Activated CD4-positive, alpha-beta T cell treated with anti-CD3 and anti-CD28 coated beads, Interleukin-2, amount 50 U/mL, for 1 hour (primary cell): ENCODE data around the gene MAN1B1.
"Not testable (repeated sequence)": the region's sequence is repeated elsewhere in the genome, so short reads cannot be mapped to it uniquely, and the experiment has no call there.

Experiments
- DNase-seq: peaks from one replicate; pipeline ENCODE4 v3.0.0-alpha.2; 2020

The MAN1B1 gene

DNA sequence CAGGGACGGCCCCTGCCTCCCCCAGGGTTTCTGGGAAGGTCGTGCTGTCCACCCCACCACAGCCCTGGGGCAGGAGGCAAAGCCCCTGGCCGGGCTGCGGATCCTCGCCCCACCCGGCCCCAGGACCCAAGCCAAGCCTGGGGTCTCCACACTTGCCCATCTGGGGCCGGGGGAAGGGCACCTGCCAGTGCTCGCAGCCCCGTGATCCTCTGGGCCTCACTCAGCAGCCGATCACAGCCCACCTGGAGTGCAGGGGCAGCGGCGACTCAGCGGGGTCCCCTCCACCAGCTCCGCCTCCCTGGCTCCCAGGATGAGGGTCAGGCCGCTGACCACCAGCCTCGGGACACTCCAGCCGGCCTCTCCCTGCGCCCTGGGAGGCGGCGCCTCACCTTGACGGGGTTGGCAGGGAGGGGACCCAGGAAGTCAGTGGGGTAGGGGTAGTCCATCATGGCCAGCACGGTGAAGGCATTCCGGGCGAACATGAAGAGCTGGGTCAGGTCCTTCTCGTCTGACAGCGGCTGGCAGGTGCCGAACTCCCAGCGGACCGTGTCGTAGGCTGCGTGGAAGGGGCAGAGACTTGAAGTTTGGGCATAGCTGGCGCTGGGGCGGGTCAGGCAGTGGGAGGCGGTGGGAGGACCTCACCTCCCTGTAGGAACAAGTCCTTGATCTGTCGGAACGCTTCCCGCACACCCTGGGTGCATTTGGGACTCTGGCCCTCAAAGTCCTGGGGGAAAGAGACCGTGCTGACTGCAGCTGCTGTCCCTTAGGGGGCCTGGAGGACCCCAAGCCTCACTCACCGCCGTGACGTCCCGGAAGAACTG is 26.0 kb downstream of the MAN1B1 start:
- no peak for DNase-seq

DNA sequence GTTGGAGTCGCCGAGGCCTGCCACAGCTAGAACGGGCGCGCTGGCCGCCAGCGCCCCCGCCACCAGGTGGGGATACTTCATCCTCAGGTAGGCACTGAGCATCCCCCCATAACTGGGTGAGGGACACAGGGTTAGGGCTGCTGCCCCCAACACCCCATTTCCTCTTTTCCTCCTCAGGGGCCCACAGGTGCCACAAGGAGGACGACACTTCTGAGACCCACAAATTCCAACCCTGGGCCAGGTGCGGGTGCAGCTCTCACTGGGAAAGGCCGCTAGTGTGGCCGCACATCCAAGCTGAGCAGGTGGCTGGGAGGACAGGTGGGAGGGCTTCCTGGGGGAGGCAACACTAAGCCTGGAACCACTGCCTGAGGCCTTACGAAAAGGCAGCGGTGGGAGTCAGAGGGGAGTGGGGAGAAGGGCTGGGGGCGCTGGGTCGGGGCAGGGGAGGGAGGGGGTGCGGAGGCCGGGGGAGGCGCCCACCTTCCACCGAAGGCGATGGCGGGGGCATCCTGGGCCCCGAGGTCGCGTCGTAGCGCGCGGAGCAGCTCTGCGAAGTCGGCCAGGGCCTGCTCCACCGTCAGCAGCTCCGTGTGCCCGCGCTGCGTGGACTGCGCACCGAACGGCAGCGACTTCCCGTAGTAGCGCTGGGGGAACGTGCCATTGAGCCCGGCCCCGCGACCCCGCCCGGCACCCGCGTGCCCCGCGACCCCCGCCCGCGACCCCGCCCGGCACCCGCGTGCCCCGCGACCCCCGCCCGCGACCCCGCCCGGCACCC is 26.8 kb downstream of the MAN1B1 start:
- peak; percentile 39 for DNase-seq

DNA sequence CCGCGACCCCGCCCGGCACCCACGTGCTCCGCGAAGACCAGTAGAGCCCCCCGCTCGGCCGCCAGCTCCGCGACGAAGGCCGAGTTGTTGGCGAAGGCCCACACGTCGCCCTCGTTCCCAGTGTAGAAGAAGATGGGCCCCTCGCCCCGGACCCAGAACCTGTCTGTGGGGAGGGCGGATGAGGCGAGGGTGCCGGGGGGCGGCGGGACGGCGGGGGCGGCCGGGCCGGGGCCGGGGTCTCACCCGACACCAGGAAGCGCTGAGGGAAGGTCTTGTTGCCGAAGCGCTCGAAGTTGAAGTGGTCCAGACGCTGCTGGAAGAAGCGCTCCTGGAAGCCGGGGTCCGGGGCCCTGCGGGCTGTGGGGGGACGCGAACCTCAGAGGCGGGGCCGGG is 27.4 kb downstream of the MAN1B1 start:
- DNase-seq: no peak

DNA sequence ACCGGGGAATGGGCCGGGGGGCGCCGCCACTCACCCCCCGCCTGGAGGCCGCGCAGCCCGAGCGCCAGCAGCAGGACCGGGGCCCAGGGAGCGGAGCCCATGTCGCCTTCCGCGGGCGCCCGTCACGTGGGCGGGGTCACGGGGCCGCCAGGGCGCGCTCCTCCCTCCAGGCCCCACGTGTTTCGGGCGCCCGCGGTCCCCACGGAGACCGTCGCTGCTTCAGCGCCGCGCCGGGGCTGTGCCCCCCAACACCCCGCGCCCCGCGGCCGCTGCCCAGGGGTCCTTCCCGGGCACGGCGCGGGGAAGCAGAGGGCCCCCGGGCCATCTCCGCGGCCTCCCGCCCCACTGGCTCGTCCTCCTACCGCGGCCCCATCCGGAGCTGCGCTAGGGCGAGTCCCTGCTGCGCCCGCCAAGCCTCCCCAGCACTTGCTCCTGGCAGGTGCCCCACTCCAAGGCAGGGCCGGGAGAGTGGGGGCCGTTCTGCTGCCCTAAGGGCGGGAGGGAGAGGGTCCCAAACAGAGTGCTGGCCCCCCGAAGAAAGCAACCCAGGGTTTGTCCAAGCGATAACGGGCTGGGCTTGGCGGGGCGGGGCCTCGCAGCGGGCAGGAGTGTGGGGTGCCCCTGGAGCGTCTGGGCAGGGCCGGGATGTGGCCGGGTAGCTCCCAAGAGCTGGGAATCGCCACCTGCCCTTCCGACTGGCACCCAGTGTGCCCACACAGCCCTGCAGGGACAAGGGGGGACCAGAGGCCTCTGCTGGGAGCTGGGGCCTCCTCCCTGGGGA is 28.0 kb downstream of the MAN1B1 start, which contains the start of gene DPP7:
Gene DPP7, minus strand, starts transcription at position 121 of the 781 bp plus-strand sequence. Its CDS starts 20 bp downstream, at position 101.
- peak; percentile 77 for DNase-seq

DNA sequence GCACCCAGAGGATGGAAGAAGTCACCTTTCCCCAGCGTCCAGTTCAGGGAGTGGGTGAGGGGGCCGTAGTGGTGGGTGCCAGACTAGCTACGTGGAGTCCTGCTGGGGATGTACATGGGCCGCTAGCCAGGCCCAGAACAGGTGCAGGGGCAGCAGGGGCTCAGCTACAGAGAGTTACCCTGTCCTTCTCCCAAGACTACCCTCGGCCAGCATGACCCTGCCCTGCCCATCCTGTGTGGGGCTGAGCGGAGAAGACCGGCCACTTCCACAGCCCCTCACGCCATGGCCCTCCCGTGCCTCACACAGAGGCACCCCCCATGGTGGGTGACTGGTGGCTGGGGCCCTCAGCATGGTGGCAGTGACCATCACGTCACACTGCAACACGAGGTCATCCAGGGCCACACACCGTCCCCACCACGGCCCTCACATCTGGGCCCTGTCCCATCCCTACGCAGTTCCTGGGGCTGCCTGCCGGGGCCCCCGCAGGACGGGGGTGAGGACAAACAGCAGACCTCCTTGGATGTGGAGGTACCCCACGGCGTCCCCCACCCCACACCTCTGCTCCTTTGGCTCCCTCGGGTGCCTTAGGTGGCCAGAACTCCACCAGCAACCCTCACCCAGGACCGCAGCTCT is 28.7 kb downstream of the MAN1B1 start:
- no peak for DNase-seq

DNA sequence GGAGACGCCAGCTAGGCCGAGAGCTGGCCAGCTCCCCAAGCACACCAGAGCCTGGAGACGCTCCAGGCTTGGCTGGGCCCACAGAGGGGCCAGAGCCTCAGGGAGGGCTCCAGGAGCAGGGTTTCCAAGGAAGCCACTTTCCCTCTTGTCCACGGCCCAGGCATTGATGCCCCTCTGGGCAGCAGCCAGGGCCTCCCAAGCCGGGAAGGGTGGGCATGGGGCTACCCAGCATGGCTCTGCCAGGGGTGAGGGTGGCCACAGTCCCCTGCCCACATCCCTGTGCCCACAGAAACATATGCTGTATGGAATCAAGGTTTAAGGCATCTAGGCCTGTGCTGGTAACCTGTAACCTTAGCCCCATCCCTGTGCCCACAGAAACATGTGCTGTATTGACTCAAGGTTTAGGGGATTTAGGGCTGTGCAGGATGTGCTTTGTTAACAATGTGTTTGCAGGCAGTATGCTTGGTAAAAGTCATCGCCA is 29.3 kb downstream of the MAN1B1 start:
- no peak for DNase-seq

DNA sequence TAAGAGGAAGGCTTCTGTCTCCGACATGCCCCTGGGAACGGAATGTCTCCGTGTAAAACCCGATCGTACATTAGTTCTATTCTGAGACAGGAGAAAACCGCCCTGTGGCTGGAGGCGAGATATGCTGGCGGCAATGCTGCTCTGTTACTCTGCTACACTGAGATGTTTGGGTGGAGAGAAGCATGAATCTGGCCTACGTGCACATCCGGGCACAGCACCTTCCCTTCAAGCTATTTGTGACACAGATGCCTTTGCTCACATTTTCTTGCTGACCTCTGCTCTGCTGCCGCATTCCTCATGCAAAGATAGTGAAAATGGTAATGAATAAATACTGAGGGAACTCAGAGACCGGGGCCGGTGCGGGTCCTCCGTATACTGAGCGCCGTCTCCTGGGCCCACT is 29.9 kb downstream of the MAN1B1 start:
- DNase-seq: no peak

DNA sequence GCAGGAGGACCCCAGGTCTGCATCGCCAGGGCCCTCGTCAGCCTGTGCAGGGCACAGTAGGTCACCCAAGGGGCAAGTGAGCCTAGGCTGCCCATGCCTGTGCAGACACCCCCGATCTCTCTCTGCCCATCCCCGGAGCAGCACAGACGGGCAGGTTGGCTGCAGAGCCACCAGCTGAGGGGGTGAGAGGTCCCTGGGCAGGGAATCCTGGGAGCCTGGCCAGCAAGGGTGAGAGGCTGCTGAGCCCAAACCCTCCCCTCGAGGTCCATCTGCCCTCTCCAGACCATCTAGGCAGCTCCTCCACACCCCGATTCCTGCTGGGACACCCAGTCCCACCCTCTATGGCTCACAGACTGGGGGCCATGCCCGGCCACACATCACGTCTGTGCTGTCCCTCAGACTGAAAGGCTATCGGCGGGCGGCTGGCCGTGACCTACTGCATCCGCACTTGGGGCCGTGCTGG is 30.5 kb downstream of the MAN1B1 start:
- DNase-seq: no peak

DNA sequence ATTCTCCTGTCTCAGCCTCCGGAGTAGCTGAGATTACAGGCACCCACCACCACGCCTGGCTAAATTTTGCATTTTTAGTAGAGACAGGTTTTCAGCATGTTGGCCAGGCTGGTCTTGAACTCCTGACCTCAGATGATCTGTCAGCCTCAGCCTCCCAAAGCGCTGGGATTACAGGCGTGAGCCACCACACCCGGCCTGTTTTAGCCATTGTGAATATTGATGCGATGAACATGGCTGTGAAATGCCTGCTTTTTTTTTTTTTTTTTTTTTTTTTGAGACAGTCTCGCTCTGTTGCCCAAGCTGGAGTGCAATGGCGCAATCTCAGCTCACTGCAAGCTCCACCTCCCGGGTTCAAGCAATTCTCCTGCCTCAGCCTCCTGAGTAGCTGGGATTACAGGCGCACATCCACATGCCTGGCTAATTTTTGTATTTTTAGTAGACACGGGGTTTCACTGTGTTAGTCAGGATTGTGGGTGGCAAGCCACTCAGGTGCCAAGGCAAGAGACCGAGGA is 31.4 kb downstream of the MAN1B1 start:
- DNase-seq: not testable (repeated sequence)

DNA sequence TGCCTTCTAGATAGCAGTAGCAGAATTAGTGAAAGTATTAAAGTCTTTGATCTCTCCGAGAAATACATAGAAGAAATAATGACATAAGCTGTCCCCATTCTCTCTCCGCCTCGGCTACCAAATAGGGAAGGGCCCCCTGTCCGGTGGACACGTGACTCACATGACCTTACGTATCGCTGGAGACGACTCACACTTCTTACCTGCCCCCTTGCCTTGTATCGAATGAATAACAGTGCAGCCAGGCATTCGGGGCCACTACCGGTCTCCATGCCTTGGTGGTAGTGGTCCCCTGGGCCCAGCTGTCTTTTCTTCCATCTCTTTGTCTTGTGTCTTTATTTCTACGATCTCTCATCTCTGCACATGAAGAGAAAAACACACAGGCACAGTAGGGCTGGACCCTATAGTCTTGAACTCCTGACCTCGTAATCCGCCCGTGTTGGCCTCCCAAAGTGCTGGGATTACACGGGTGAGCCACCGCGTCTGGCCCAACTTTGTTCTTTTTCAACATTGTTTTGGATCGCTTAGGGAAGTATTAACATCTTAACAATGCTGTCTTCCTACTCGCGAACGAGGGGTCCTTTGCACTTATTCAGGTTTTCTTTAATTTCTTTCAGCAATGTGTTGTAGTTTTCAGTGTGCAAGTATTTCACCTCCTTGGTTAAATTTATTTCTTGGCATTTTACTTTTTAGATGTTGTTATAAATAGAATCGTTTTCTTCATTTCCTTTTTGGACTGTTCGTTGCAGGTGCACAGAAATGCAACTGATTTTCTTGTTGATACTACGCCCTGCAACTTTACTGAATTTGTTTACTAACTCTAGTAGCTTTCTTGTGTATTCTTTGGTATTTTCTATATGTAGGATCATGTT is 35.4 kb downstream of the MAN1B1 start:
- not testable (repeated sequence) for DNase-seq

DNA sequence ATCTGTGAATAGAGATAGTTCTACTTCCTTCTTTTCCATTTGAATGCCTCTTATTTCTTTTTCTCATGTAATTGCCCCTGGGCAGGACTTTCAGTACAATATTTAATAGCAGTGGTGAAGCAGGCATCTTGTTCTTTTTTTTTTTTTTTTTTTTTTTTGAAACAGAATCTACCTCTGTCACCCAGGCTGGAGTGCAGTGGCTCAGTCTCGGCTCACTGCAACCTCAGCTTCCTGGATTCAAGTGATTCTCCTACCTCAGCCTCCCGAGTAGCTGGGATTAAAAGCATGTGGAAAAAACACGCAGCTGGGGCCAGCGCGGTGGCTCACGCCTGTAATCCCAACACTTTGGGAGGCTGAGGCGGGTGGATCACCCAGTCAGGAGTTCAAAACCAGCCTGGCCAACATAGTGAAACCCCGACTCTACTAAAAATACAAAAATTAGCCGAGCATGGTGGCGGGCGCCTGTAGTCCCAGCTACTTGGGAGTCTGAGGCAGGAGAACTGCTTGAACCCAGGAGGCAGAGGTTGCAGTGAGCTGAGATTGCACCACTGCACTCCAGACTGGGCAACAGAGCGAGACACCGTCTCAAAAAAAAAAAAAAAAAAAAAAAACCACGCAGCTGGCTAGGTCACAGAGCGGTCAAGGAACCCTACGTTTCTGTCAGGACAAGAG is 36.1 kb downstream of the MAN1B1 start:
- not testable (repeated sequence) for DNase-seq

DNA sequence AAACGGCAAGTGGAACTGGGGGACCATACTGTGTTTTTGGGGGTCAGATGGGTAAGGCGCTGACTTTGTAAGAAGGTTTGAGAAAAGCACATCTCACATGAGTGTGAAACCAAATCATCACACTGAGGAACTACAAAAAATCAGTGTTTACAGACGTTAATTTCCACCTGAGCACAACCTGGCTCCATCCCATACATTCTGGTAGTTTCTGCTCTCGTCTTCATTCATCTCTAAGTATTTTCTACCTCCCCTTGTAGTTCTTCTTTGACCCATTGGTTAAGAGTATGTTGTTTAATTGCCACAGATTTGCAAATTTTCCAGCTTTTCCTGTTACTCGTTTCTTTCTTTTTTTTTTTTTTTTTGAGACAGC is 36.7 kb downstream of the MAN1B1 start:
- no peak for DNase-seq

DNA sequence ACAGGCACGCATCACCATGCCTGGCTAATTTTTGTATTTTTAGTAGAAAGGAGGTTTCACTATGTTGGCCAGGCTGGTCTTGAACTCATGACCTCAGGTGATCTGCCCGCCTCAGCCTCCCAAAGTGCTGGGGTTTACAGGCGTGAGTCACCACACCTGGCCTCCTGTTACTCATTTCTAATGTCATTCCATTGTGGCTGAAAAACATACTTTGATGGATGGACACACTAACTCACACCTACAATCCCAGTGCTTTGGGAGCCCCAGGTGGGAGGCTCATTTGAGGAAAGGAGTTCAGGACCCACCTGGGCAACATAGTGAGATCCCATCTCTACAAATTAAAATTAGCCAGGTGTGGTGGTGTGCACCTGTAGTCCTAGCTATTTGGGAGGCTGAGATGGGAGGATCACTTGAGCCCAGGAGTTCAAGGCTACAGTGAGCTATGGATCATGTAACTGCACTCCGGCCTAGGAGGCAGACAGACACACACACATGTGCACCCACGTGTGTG is 37.2 kb downstream of the MAN1B1 start:
- not testable (repeated sequence) for DNase-seq

DNA sequence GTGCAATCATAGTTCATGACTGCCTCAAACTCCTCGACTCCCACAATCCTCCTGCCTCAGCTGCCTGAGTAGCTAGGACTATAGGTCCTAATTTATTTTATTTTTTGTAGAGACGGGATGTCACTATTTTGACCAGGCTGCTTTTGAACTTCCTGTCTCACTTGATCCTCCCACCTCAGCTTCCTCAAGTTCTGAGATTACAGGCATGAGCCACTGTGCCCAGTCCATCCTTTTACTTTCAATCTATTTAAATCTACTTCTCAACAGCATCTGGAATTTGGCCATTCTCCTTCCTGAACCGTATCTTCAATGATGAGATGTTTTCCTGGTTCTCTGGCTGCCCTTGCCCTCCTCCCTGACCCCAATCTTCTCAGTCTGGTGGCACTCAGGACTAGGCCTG is 40.0 kb downstream of the MAN1B1 start:
- no peak for DNase-seq

DNA sequence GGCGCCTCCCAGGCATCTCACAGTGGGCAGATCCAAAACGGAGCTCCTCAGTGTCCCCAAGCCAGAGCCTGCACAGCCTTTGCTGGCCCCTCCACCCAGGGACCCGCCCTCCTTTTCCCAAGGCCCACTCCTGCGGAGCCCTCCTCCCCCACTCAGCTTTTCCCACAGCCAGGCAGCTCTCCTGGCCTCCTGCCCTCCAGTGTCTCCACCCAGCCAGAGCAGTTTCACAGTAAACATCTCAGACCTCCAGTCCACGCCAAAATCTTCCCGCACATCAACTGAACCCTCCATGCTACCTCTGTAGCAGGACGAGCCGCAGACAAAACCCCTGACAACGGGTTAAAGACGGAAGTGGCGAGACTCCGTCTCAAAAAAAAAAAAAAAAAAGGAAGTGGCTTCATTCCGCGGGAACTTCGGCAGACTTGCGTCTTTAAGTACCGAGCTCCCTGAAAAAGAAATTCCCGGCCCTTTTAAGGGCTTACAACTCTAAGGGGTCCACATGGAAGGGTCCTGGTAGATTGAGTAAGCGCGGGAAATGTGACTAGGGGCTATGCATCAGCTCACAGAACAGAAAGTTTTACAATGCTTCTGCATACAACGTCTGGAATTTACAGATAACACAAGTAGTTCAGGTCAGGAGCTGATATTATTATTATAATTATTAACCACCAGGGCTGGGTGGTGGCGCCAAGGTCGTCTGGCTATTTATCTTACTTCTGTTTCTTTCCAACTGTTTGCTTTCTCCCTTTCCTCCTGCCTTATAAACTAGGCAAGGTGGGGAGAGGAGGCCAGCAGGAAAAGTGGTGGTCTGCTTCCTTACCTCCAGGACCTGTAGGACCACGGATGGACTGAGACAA is 40.7 kb downstream of the MAN1B1 start:
- DNase-seq: peak; percentile 33

DNA sequence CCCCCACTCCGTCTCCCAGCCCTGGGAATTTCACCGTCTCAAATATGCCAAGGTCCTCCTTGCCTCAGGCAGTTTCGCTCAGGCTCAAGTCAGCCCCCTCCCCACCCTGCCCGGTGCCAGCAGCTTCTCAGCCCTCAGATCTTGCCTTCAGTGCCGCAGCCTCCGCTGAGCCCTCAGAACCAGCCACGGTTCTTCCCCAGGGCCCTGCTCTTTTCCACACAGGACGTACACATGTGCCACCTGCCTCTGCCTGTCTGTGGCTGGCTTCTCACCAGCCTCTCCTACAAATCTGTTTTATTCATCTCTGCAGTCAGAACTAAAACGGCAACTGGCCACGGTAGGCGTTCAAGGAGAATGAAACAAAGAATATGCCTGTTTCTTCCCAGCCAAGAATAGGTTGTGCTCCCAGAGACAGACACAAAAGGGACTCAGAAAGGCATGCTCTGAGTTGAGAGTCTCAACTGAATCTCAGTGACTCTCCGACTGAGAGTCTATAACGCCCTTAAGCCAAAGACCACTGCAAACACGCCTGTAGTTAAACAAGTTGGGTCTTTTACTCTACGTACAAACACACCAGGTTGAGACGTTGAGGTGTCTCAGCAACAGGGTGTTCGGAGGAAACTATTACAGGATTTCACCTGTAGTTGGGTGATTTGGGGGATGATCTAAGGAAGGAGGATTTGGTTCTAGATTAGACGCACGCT is 41.5 kb downstream of the MAN1B1 start:
- no peak for DNase-seq

DNA sequence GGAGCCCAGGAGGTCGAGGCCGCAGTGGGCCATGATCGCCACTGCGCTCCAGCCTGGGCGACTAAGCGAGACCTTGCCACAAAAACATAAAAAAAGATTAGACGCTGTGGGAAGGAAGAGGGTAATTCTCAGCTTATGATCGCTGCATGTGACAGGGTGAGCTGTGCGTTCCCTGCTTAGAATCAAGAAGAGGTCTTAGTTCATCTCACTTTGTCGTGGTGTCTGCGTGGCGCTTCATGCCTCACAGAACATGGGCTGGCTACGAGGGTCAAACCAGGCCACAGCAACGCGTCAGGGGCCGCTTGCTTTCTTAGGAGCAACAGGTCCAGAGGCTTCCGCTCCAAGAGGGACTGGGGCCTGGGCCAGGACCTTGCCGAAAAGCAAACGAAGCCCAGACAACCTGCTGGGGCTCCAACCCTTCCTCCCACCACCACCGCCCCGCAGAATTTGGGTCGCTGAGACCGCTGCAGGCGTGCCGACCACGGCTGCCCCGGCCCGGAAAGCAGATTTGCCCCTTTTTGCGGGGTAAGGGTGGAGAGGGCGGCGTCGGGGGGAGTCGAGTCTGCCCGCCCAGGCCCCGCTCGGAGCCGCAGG is 42.2 kb downstream of the MAN1B1 start:
- no peak for DNase-seq

DNA sequence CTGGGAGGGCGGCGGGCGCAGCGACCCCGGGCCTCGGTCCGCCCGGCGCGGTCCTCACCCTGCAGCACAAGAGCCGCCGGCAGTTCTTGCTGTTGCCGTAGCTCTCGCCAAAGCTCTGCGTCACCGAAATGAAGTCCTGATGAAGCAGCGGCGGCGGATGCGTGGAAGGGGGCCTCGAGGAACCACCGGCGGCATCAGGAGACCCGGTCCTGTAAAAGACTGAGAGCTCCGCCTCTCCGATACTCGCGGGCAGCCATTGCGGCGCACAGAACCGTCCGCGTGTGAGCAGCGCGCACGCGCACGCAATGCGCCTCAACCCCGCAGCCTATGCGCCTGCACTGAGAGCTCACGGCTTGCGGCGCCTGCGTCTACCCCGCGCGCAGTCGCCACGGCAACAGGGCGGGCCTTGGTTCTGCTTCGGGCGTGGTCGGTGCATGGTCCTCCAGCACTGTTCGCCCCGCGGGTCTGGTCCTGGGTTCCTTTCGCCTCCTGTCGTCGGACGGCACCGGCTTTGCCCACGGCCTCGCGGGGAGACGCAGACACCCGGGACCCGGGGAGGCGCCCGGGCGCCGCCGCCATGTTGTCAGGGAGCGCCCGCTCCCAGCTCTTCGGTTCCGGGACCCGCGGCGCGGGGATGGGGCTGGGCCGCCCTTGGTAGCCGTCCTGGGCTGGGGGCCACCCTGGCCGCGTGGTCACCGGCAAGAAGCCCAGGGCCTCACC is 42.8 kb downstream of the MAN1B1 start:
- DNase-seq: peak; percentile 85
